ENCODE data around the gene MZT2A. TPM values are rescaled to one million over a fixed set of nuclear protein-coding genes. Genes with fewer than 3 reads are reported as not detected.
"Not testable (repeated sequence)": the region's sequence is repeated elsewhere in the genome, so short reads cannot be mapped to it uniquely, and the experiment has no call there.

MZT2A gene
- total and polyA plus RNA-seq, 9 of the 15 experiments (the other 6 are each of a cell fraction or from before 2014, with no cell fraction given) = 5.8 to 355 (median 101) TPM

DNA sequence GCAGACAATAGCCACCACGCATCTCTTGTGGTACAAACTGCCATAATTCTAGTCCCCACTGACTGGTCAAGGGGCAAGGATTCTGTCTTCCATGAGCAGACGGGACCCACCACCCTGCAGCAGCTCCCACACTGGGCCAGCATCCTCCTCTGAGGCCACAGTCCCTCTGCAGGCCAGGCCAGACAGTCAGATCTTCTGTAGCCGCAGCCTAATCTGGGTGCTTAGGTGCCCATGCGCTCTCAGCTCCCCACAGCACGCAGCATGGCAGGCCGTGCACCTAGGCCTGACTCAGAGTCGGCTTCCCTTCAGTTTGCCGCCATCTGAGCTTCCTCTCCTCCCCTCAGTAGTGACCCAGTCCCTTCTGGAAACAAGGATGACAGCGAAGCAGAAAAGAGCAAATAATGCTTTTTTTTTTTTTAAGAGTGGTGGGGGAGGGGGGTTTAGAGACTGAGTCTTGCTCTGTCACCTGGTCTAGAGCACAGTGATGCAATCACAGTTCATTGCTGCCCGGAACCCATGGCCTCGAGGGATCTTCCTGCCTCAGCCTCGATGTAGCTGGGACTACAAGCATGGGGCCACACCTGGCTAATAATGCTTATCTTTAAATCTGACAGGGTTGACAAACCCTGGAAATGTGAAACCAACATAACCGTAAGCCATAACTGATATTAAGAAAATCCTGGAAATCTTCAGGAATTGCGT lies 5.8 kb downstream of the MZT2A start:
- Histone ChIP-seq H3K9ac (ENCODE audit: insufficient read depth in 1 of 2, low read depth in 2 of 2, low read length in 2 of 2) (0 out of 4 replicates have a peak overlapping the region, but pooled peaks of 1 of the 2 experiments have one; percentile 45), H3K79me2 (ENCODE audit: control insufficient read depth, insufficient read depth, low read length) (peaks cover 34% of the 10 kb centered on the region), H3K4me1 (replicated peaks in 1 of 2; ENCODE audit: control insufficient read depth in 2 of 2, insufficient read depth in 2 of 2, low read length in 2 of 2) (peaks cover 2 to 29% of the 10 kb centered on the region in 2 experiments; a peak in 3 of 5 replicates), H3K36me3 (ENCODE audit: control insufficient read depth, insufficient read depth, low read length) (peaks cover 48% of the 10 kb centered on the region; the same call in 1 of the 3 replicates)
- in situ Hi-C loops (cut with MboI); H3K4me2 ChIP-seq (ENCODE audit: insufficient read depth, low read length); H3K9me1 ChIP-seq (ENCODE audit: control insufficient read depth, insufficient read depth, low read length); CTCF ChIA-PET (ENCODE audit: low intra/inter-chr PET ratio); H3K27ac ChIP-seq (ENCODE audit: extremely low read depth, low read depth, low read length); H4K20me1 ChIP-seq (replicated peaks; ENCODE audit: control insufficient read depth, insufficient read depth, low read length); BruUV-seq (replicated peaks); H2AFZ ChIP-seq (ENCODE audit: low read depth, low read length); FAIRE-seq; H3K4me3 ChIP-seq; DNase-seq (ENCODE audit: extremely low read depth in 1 of 4, low spot score in 3 of 4); H3K9me3 ChIP-seq (replicated peaks; ENCODE audit: control insufficient read depth, insufficient read depth, low read depth, low read length); H3K27me3 ChIP-seq (ENCODE audit: control insufficient read depth in 2 of 2, insufficient read depth in 2 of 2, low read length in 2 of 2); TF ChIP-seq ATF3 (CRISPR knock-in tag; conservative IDR thresholded peaks at IDR 0.05): not testable (repeated sequence)
- TF ChIP-seq POLR2A (conservative IDR thresholded peaks at IDR 0.05) (0 out of 2 replicates have a peak, but pooled peaks have one; percentile 26), ZNF384 (IDR thresholded peaks at IDR 0.05; ENCODE audit: low read depth, low read length) (peak; percentile 30; the same call in 1 of the 2 replicates), POLR2G (IDR thresholded peaks at IDR 0.05; ENCODE audit: low read depth, low read length) (peak; percentile 34; the same call in 1 of the 2 replicates), RBFOX2 (IDR thresholded peaks at IDR 0.05; ENCODE audit: low read depth, low read length) (0 out of 2 replicates have a peak, but pooled peaks have one; percentile 22), ATF3 (IDR thresholded peaks at IDR 0.05) (peak; percentile 67)
- ATAC-seq = peak; percentile 15; the same call in 2 of the 3 replicates
- intact Hi-C loops (cut with micrococcal nuclease) = loop anchor here (10.0 kb wide), 1 partner anchor 1302 kb away; the partner anchor contains the start of genes MZT2B and SMPD4
- 80% methylated on average over 11 of the region's 14 CpGs for WGBS (ENCODE audit: insufficient coverage, low coverage, missing lambda C conversion rate)
- POLR2A ChIA-PET = interaction anchor here (1.1 kb wide), 1 partner anchor 9 kb away, joined by 3 read pairs; no protein-coding TSS in a partner anchor

DNA sequence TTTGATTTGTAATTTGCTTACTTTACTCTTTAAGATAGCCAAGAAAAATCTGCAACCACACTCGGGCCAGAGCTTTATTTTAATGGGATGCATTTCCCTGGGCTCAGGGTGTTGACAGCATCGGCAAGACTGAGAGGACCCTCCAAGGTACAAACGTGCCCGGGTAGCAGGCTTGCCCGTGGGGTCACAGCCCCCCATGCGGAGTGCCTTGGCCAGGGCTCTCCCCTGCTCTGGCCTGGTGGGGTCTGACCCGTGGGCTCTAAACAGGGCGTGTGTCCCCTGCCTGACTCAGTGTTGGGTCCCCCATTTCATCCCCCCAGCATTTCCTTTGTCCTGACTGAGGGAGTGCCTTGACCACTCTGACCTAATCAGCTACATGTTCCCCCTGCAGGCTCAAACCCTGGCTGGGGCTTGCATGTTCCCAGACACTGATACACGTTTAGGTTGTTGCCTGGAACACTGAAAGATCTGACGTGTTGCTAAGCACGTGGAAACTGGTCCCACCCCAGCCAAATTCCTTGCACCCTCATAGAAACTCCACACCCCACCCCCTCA lies 7.2 kb downstream of the MZT2A start:
- POLR2A ChIA-PET = interaction anchor here (2.5 kb wide), 1 partner anchor 8 kb away, joined by 9 read pairs; the partner anchor contains the start of gene MZT2A
- BruUV-seq (replicated peaks); H3K9me1 ChIP-seq (ENCODE audit: control insufficient read depth, insufficient read depth, low read length); H3K9ac ChIP-seq (ENCODE audit: insufficient read depth in 1 of 2, low read depth in 2 of 2, low read length in 2 of 2); in situ Hi-C loops (cut with MboI); H3K4me3 ChIP-seq; H3K27ac ChIP-seq (ENCODE audit: extremely low read depth, low read depth, low read length); H2AFZ ChIP-seq (ENCODE audit: low read depth, low read length); DNase-seq (ENCODE audit: extremely low read depth in 1 of 4, low spot score in 3 of 4); H3K4me2 ChIP-seq (ENCODE audit: insufficient read depth, low read length); H3K27me3 ChIP-seq (ENCODE audit: control insufficient read depth in 2 of 2, insufficient read depth in 2 of 2, low read length in 2 of 2); ATAC-seq; H4K20me1 ChIP-seq (replicated peaks; ENCODE audit: control insufficient read depth, insufficient read depth, low read length); CTCF ChIA-PET (ENCODE audit: low intra/inter-chr PET ratio); H3K9me3 ChIP-seq (replicated peaks; ENCODE audit: control insufficient read depth, insufficient read depth, low read depth, low read length): not testable (repeated sequence)
- WGBS (ENCODE audit: insufficient coverage, low coverage, missing lambda C conversion rate) = 76% methylated on average over 11 of the region's 11 CpGs
- peaks cover 43% of the 10 kb centered on the region; the same call in 1 of the 3 replicates for H3K36me3 ChIP-seq (ENCODE audit: control insufficient read depth, insufficient read depth, low read length)
- FAIRE-seq = peak; percentile 57
- peaks cover 0 to 19% of the 10 kb centered on the region in 2 experiments; a peak in 3 of 5 replicates for H3K4me1 ChIP-seq (replicated peaks in 1 of 2; ENCODE audit: control insufficient read depth in 2 of 2, insufficient read depth in 2 of 2, low read length in 2 of 2)
- intact Hi-C loops (cut with micrococcal nuclease) = loop anchor here (10.0 kb wide), 1 partner anchor 1300 kb away; the partner anchor contains the start of genes MZT2B and SMPD4
- peaks cover 20% of the 10 kb centered on the region for H3K79me2 ChIP-seq (ENCODE audit: control insufficient read depth, insufficient read depth, low read length)

Data from K562 (cell line).